OCI-M1 (cell line): ENCODE measurements around the gene TARBP1.
"Not testable (repeated sequence)": the region's sequence is repeated elsewhere in the genome, so short reads cannot be mapped to it uniquely, and the experiment has no call there.

ENCODE experiments used
- DNase-seq: peaks from one replicate; lab custom pipeline; 2025; lab: John Stamatoyannopoulos, UW

The TARBP1 gene

DNA sequence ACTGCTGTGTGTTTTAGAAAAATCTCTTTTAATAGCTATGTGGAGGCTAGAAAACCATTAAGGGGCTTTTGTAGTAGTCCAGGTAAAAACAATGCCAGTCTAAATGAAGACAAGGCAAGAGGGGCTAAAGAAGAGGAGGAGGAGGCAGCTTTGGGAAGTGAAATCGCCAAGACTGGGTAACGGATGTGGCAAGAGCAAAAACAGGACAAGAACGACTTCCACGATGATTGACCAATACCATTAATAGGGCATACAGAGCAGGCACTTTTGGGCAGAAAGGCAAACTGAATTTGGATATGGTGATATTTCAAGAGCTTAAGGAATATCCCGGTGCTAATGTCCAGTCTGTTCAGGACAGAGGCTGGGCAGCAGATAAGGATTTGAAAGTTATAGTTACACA is 83.7 kb downstream of the TARBP1 start:
- no peak for DNase-seq

GRCh38 chr1:234393190-234393589 is 85.8 kb downstream of the TARBP1 start:
- DNase-seq, result no peak

GRCh38 chr1:234388094-234388493 is 90.9 kb downstream of the TARBP1 start:
- DNase-seq, result no peak

DNA sequence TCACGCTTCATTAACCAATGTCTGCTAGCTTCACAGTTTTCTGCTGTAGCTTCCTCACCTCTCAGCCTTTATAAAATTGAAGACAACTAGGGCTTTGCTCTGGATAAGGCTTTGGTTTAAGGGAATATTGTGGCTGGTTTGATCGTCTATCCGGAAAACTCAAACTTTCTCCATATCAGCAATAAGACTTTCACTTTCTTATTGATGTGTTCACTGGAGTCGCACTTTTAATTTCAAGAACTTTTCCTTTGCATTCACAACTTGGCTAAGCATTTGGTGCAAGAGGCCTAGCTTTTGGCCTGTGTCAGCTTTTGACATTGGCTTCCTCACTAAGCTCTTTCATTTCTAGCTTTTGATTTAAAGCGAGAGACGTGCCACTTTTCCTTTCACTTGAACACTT is 92.9 kb downstream of the TARBP1 start:
- DNase-seq, result no peak

GRCh38 chr1:234381699-234382555 is 97.1 kb downstream of the TARBP1 start:
- no peak for DNase-seq

- DNase-seq, result not testable (repeated sequence)
Measured at GRCh38 chr1:234379591-234380109, 99.3 kb downstream of the TARBP1 start.

GRCh38 chr1:234375672-234376071 is 103.3 kb downstream of the TARBP1 start:
- DNase-seq, result no peak

GRCh38 chr1:234373959-234374254 is 105.1 kb downstream of the TARBP1 start:
- no peak for DNase-seq

DNA sequence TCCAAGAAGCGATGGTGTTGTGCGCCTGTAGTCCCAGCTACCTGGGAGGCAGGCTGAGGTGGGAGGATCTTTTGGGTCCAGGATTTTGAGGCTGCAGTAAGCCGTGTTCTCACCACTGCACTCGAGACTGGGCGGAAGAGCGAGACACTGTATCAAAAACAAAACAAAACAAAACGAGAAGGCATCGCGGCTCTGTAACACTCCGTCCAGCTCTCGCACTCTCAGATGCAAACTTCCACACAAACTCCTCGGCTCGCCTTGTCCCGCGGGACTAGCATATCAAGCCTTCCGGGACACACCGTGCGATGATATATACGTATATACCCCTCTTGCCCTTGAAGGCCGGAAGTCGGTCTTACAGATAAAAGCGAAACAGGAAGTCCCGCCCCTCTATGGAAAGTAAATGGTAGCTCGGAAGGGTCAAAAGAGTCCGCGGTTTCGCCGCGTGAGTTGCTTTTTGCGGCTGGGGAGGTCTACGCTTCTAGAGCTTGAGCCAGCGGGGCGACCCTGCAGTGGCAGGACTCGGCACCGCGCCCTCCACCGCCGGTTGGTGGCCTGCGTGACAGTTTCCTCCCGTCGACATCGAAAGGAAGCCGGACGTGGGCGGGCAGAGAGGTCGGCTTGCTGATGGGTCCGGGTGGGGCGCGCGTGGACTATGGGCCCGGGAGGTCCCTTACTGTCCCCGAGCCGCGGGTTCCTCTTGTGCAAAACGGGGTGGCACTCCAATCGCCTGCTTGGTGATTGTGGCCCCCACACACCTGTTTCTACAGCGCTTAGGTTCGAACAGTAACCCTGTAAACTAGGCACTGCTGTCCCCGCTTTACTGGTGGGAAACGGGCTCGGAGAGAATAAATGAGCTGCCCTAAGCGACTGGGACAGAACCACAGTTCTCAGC is 105.7 kb downstream of the TARBP1 start, which contains the start of gene COA6:
TSS of gene COA6 (plus strand) at position 393 of the 895 bp plus-strand sequence. CDS start at position 404, 11 bp downstream.
- peak; percentile 99 for DNase-seq

DNA sequence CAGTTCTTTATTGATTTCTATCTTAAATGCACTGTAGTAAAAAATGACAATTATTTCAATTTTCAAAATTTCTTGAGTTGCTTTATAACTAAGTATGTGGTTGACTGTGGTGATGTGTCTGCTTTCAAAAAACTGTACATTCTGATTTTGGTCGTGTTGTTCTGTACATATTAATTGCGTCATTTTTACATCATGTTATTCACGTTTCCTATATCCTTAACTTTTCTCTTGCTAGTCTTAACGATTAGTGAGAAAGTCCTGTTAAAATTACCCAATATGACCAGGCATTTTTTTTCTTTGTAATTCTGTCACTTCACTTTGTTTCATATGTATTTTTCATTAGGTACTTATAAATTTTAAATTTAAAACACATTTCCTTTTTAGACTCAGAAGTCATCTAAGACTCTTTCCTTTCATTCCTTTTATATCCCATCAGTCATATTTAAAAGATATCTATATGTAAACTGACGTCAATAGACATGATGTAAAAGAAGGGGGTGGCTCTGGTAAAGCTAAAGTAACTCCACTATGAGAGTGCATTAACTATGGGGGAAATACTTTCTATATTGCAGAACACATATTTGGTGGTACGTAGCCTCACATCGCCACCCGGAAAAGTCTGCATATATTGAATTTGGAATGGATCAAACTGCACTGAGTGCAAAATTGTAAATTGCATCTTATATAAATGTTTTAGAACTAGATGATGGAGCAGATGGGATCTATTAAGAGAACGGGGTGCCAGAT is 106.8 kb downstream of the TARBP1 start:
- DNase-seq, result peak; percentile 50

GRCh38 chr1:234371414-234371813 is 107.6 kb downstream of the TARBP1 start:
- no peak for DNase-seq

DNA sequence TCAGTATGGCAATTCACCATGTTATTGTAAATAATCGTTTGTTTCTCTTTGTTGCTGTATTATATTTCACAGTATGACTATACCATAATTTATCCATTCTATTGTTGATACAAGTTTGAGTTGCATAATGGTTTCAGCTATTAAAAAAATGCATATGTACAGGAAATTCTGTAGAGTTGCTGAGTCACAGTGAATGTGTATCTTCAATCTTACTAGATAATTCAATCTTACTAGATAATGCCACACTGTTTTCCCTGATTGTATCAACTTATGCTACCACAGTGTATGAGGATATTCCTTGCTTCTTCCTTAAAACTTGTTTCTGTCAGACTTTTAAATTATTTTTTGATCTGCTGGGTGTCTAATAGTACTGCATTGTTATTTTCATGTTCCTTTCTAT is 109.2 kb downstream of the TARBP1 start:
- peak; percentile 48 for DNase-seq

DNA sequence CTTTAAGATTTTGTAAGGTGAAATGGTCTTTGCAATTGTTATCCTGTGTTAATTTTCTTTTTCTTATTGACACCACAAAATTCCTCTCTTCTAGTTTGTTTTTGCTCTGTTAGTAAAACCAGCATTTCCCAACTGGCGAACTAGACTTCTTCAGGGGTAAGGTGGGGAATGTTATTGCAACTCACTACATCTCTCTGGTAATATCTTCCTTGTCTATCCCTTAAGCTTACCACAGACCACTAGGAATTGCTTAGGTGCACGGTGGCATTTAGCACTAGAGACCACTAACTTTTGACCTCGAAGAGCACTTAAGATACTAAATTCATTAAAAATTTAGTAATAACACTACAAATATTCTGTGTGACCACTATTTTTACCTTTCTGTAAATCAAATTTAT is 109.9 kb downstream of the TARBP1 start:
- DNase-seq, result no peak

DNA sequence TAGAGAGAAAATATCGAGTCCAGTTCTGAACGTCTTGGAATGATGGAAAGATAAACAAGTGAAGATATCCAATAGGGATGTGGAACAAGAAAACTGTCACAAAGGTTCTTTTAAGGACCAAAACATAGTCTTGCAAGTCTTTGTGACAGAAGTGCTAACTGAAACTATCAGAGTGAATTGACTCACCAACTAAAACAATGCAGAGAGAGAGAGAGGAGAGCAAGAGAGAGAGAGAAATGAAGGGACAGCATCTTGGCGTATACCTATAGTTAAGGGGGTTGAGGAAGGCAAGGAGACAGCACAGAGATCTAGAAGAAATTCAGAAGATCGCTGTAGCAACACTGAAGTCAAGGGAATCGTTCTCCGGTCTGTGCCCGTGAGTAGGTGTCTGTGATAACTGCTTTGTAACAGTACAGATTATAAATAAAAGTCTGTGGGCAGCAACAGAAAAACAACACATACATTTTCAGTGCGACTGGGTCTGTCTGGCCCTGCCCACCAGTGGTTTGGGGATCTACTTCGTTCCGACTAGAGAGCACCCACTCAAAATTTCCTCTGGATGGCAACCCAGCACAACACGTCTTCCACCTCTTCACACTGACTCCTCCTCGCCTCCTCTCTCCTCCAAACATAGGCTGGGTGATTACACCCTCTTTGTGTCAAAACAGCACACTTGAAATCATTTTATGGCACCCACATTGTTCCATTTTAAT is 110.5 kb downstream of the TARBP1 start:
- DNase-seq, result no peak

DNA sequence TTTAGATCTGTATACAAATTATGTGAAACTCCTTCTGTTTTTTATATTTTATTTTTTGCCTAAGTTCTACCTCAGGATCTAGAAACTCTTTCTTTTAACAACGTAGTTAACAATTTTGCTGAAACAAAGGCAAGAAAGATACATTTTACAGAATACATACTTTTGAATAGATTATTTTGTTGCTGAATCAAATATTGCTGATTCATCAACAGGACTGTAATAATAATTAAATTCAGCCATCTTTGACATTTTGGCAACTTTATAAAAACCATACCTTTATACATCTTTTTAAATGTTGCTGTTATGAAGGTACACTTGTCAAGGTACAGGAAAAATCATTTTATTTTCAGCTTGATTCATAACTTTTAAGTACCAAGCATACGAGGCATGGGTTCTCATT is 116.4 kb downstream of the TARBP1 start:
- DNase-seq, result no peak

GRCh38 chr1:234361102-234361603 is 117.8 kb downstream of the TARBP1 start:
- DNase-seq, result peak; percentile 29

DNA sequence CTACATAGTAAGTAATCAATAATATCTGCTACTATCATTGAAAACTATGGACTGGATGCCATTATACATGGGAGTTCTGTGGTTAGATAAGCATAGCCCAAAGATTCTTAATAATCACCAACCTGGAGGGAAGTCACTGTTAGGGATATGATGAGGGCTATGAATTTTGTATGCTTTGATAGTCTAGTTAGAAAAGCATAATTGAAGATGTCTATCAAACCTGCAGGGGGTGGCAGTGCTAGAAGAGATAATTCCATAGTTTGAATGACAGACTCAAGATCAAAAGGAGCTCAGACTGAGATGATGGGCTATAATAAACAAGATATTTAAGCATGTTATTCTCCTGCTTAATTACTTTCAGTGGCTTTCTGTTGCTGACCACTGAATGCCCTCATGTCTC is 121.1 kb downstream of the TARBP1 start:
- DNase-seq, result no peak

DNA sequence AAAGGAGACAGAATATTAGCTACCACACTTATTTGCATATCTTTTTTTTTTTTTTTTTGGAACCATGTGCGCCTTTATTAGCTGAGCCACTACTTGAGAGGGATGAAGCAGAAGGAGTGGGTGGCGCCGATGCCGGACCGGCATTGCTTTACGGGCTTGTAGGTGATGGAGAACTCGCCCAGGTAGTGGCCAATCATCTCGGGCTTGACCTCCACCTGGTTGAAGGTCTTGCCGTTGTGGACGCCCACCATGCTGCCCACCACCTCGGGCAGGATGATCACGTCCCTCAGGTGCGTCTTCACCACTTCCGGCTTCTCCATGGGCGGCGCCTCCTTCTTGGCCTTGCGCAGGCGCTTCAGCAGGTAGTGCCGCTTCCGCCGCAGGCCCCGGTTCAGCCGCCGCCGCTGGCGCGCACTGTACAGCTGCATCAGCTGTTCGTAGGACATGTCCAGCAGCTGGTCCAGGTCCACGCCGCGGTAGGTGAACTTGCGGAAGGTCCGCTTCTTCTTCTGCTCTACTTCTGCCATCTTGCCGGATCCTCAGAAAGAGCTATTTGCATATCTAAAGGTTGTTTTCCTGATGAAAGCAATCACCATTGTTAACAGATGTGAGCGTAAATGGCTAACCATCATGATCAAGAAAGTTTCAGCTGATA is 122.2 kb downstream of the TARBP1 start:
- DNase-seq, result not testable (repeated sequence)

- no peak for DNase-seq
Measured at GRCh38 chr1:234355782-234356510, 123.0 kb downstream of the TARBP1 start.

DNA sequence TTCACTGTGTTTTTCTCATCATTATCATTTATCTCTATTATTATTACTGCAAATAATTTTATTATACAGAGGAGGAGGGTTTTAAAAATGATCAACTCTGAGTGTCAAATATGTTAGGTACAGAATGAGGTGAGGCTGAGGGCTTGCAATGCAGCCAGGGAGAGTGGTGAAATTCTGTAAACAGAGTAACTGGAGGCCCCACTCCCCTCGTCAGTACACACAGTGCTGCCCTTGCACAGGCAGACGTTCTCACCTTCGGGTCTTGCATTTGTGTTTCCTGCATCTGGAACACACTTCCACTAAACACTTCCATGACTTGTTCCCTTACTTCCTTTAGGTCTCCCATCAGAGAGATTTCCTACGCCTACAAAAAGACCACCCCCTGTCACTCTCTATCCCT is 130.0 kb downstream of the TARBP1 start:
- DNase-seq, result no peak
